ENCODE results near the gene XAB2. TPM values are rescaled to one million over a fixed set of nuclear protein-coding genes. Genes with fewer than 3 reads are reported as not detected.
"Not testable (repeated sequence)": the region's sequence is repeated elsewhere in the genome, so short reads cannot be mapped to it uniquely, and the experiment has no call there.

Gene XAB2
- total RNA-seq, 1 experiment from 2014 or later = 68.4 TPM

DNA sequence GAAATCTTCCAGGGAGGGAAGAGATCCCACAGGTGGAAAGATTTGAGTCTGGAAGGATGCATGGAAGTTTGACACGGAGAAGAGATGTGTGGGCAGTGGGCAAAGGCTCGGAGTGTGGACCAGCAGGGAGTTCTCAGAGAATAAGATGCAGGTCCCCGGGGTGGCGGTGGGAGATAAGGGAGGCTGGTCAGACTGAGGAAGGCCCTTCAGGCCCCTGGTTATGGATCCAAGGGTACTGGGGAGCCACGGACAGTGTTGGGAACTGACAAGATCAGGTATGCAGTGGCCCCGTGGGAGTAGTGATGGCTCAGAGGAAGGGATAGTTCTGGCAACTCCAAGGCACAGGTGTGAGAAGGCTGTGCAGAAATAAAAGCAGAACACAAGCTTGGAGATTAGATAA lies 31.2 kb downstream of the XAB2 start:
- in situ Hi-C loops (cut with HindIII; ENCODE audit: low sequenced_read_pairs) = no loop called here
- DNase-seq (ENCODE audit: low spot score) = no peak

DNA sequence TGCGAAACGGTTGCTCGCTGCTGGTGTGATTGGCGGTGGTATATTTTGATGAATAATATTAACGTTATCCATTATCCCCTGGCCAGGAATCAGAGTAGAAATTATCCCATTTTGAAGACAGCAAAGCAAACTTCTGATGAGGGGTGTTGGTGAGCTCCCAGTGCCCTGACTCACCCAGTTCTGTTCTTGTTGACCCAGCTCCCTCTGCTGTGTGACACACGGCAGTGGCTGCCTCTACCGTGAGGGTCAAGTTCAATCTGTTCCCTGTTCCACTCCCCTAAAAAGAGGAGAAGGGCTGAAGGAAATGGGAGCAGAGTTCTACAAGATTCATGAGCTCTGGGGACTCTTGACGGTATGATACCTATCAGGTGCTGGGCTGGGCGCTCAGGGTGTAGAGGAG lies 31.7 kb downstream of the XAB2 start:
- no peak for DNase-seq (ENCODE audit: low spot score)
- in situ Hi-C loops (cut with HindIII; ENCODE audit: low sequenced_read_pairs) = no loop called here

DNA sequence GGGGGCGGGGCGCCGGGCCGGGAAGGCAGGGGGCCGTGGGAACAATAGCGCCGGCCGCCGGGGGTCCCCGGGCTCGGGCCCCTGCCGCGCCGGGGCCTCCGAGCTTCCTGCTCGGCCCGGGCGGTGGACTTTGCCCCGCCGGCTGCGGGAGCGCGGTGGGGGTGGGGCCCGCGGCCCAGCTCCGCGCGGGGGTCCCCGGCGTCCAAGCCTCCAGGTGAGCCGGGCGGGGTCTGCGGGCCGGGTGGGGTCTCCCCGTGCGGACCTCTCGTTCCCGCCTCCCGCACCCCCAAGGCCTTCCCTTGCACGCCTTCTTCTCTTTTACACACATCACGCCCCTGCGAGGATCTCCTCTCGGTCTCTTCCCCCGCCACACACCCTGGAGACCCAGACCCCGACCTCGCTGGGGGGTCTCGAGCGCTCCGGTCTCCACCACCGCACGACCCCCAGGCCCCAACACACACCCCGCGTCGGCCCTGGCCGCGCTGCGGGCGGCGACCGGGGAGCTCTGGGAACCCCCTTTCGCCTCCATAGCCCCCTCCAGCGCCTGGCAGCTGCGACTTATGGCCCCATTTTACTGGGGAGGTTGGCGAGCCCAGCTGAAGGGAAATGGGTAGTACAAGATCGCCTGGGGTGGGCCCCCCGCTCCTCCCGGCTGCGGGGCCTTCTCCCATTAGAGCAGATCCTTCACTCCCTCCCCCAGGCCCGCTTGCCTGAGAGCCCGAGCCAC lies 33.0 kb downstream of the XAB2 start:
- DNase-seq (ENCODE audit: low spot score) = no peak
- in situ Hi-C loops (cut with HindIII; ENCODE audit: low sequenced_read_pairs) = no loop called here

DNA sequence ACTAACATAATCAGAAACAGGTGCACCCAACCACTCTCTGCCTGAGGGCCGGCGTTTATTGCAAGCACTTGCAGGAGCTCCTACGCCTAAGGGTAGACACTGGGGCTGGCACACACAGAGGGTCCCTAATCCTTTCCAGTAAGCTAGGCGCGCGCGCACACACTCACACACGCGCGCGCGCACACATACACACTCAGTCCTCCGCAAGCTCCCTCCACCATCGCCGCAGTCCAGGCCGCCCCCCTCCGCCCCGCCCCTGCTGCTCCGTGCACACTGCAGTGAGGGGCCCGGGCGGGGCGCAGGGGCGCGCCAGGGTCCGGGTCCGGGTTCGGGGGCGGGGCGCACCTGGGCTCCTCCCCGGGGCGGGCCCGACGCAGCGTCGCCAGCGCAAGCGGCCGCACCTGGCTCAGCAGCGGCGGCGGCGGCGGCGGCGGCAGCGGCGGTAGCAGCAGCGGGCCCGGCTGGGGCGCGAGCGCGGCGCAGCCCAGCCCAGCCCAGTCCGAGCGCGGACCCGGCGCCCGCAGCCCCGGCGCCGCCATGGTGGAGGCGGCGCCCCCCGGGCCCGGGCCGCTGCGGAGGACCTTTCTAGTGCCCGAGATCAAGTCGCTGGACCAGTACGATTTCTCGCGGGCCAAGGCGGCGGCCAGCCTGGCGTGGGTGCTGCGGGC lies 33.7 kb downstream of the XAB2 start, which contains the start of gene CAMSAP3:
Gene CAMSAP3, plus strand, starts transcription at position 398 of the 668 bp plus-strand sequence. Its CDS starts 140 bp downstream, at position 538.
- in situ Hi-C loops (cut with HindIII; ENCODE audit: low sequenced_read_pairs) = no loop called here
- peak; percentile 66 for DNase-seq (ENCODE audit: low spot score)

DNA sequence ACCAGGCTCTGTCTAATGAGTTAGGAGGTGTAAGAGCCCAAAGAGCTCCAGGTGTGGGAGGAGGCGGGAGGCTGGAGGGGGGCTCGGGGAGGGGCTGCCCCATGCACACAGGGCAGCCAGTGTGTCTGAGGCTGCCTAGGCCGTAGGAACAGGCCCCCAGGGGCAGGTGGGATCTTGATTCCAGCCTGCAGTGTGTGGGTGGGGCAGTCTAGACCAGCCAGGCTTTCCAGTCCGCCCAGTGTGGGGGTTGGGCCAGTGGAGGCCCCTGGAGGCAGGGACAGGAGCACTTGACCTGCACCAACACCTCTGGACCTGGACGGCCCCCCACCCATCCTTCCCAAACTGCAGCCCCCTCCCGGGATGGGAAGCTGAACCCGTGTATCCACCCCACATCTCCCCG lies 39.1 kb downstream of the XAB2 start:
- in situ Hi-C loops (cut with HindIII; ENCODE audit: low sequenced_read_pairs) = no loop called here
- no peak for DNase-seq (ENCODE audit: low spot score)

DNA sequence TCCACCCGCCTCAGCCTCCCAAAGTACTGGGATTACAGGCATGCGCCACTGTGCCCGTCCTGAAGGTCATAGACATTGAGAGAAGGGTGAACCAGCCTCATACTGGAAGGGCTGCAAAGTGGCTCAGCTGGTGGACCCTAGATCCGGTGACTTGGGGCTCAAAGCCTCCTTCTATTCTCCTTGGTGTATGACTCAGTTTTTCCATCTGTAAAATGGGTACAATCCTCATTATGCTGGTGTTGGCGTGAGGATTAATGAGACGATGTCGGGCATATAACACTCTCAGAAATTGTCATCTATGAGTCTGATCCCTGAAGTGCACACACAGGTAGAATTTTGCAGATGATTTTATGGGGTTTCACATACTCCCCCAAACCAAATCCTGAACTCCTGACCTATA lies 39.5 kb downstream of the XAB2 start:
- no peak for DNase-seq (ENCODE audit: low spot score)
- in situ Hi-C loops (cut with HindIII; ENCODE audit: low sequenced_read_pairs) = no loop called here

DNA sequence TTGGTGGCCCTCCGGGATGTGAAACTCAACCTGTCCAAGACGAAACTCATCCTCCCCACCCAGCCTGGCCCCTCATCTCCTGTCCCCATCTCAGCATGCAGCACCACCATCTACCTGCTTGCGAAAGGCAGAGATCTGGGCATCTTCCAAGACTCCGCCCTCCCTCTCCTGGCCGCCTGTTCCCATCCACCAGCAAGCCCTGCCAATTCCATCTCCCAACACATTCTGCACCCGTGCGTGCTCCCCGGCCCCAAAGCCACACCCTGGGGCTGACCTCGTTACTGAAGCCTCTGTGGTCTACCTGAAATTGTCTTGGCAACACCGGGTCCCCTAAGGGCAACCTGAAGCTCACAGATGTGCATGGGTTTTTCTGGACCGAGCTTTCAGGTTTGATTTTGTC lies 46.9 kb downstream of the XAB2 start:
- no peak for DNase-seq (ENCODE audit: low spot score)
- in situ Hi-C loops (cut with HindIII; ENCODE audit: low sequenced_read_pairs) = no loop called here

DNA sequence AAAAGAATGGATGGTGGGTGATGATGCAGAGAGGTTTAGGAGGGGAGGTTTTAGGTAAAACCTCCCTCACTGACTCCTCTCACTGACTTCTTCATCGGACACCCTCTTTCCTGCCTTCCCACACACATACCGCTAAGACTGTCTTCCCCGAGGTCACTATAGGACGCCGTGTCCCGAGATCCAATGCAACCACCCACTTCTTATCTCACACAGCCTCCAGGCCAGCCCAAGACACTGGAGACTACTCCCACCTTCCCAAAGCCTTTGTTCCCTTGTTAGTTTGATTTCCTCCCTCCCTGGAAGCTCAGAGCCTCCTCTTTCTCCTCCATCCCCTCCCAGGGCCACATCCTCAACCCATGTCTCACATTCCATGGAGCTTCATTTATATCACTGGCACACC lies 50.2 kb downstream of the XAB2 start:
- in situ Hi-C loops (cut with HindIII; ENCODE audit: low sequenced_read_pairs) = no loop called here

DNA sequence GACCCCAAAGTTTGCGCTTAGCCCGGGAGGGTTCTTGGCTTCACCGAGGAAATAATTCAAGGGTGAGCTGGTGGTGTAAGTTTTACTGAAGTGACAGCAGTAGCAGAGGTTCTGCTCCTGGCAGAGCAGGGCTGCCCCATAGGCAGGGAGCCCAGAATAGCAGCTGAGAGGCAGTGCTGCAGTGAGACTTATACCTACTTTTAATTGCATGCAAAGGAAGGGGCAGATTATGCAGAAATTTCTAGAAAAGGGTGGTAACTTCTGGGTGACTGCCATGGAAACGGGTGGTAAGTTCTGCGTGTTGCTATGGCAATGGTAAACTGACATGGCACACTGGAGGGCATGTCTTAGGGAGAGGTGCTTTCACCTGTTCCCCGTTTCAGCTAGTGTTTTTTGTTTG lies 51.2 kb downstream of the XAB2 start:
- in situ Hi-C loops (cut with HindIII; ENCODE audit: low sequenced_read_pairs) = no loop called here
- DNase-seq (ENCODE audit: low spot score) = no peak

More for the DNA sequence above, 50.2 kb downstream of the XAB2 start:
- no peak for DNase-seq (ENCODE audit: low spot score)

DNA sequence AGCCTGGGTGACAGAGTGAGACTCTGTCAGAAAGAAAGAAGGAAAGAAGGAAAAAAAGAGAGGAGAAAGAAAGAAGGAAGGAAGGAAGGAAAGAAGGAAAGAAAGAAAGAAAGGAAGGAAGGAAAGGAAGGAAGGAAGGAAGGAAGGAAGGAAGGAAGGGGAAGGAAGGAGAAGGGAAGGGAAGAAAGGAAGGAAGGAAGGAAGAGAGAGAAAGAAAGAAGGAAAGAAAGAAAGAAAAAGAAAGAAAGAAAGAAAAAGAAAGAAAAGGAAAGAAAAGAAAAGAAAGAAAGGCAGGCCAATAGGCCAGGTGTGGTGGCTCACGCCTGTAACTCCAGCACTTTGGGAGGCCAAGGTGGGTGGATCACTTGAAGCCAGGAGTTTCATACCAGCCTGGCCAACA lies 51.9 kb downstream of the XAB2 start:
- DNase-seq (ENCODE audit: low spot score); in situ Hi-C loops (cut with HindIII; ENCODE audit: low sequenced_read_pairs): not testable (repeated sequence)

DNA sequence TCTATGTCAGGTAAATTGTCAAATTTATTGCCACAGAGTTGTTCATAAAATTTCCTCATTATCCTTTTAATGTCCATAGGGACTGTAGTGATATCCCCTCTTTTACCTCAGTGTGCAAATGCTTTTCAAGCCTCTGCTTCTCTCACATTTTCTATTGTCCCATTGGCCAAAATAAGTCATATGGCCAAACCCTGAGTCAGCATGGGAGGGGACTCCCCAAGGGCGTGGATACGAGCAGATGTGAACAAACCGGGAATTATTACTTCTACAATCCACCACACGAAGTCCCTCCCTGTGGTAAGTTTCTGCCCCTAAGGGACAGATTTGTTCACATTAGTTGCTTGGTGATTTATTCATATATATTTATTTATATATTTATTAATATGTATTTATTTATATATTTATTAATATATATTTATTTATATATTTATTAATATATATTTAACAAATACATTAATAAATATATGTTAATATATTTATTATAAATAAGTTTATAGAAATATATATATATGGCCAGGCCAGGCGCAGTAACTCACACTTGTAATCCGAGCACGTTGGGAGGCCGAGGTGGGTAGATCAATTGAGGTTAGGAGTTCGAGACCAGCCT lies 53.8 kb downstream of the XAB2 start:
- in situ Hi-C loops (cut with HindIII; ENCODE audit: low sequenced_read_pairs) = no loop called here
- no peak for DNase-seq (ENCODE audit: low spot score)

DNA sequence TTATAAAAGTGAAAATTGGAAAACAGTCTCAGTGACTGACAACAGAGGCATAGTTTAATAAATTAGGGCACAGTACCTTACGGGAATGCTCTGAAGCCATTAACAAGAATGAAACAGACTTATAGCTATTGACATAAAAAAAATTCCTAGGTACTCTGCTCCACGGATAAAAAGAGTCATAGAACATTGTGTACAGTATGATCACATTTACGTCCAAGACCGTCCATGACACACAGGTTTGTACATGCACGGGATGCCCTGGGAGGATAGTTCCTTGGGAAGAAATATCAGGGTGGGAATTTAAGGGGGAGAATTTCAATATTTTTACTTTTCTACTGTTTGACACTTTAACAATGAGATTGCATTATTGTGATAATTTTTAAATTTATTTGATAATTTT lies 58.6 kb downstream of the XAB2 start:
- in situ Hi-C loops (cut with HindIII; ENCODE audit: low sequenced_read_pairs) = no loop called here
- no peak for DNase-seq (ENCODE audit: low spot score)

Other genes with a start within 250 kb of the XAB2 start
- 3.5 and 6.6 TPM in 2 replicates for gene PEX11G, start 140.5 kb downstream of the XAB2 start, total RNA-seq (2014; rRNA removed; shearing (Covaris generic))
- gene ZNF358, start 113.4 kb downstream of the XAB2 start, total RNA-seq (2014; rRNA removed; shearing (Covaris generic)) = 25.3 and 40.1 TPM in 2 replicates
- 6.2 and 16.9 TPM in 2 replicates for gene MCOLN1, start 106.9 kb downstream of the XAB2 start, total RNA-seq (2014; rRNA removed; shearing (Covaris generic))
- gene PNPLA6, start 93.8 kb downstream of the XAB2 start, total RNA-seq (2014; rRNA removed; shearing (Covaris generic)) = 74.6 and 97.9 TPM in 2 replicates
- 3.3 and 4.8 TPM in 2 replicates for gene CAMSAP3, start 33.7 kb downstream of the XAB2 start, total RNA-seq (2014; rRNA removed; shearing (Covaris generic))
- gene PET100, start 248 bp upstream of the XAB2 start, total RNA-seq (2014; rRNA removed; shearing (Covaris generic)) = 31.2 and 80.2 TPM in 2 replicates
- not detected in 2 replicates for gene PCP2, start 4.2 kb upstream of the XAB2 start, total RNA-seq (2014; rRNA removed; shearing (Covaris generic))
- 0.20 TPM in 1 of 2 replicates, not detected in the other for gene STXBP2, start 7.6 kb upstream of the XAB2 start, total RNA-seq (2014; rRNA removed; shearing (Covaris generic))
- gene RETN, start 39.5 kb upstream of the XAB2 start, total RNA-seq (2014; rRNA removed; shearing (Covaris generic)) = not detected in 2 replicates
- gene MCEMP1, start 47.5 kb upstream of the XAB2 start, total RNA-seq (2014; rRNA removed; shearing (Covaris generic)) = not detected in 2 replicates
- 131 and 153 TPM in 2 replicates for gene TRAPPC5, start 51.3 kb upstream of the XAB2 start, total RNA-seq (2014; rRNA removed; shearing (Covaris generic))
- not detected in 2 replicates for gene FCER2, start 72.6 kb upstream of the XAB2 start, total RNA-seq (2014; rRNA removed; shearing (Covaris generic))
- not detected in 2 replicates for gene CLEC4G, start 102.6 kb upstream of the XAB2 start, total RNA-seq (2014; rRNA removed; shearing (Covaris generic))
- gene CD209, start 118.0 kb upstream of the XAB2 start, total RNA-seq (2014; rRNA removed; shearing (Covaris generic)) = not detected in 2 replicates
- gene CLEC4M, start 133.7 kb upstream of the XAB2 start, total RNA-seq (2014; rRNA removed; shearing (Covaris generic)) = not detected in 2 replicates
- gene EVI5L, start 200.7 kb upstream of the XAB2 start, total RNA-seq (2014; rRNA removed; shearing (Covaris generic)) = 19.0 and 24.5 TPM in 2 replicates
- gene PRR36, start 244.8 kb upstream of the XAB2 start, total RNA-seq (2014; rRNA removed; shearing (Covaris generic)) = 0.03 and 0.49 TPM in 2 replicates